Occipital lobe (tissue), 2 donors: ENCODE measurements around the gene GOLGA6L10. TPM values are rescaled to one million over a fixed set of nuclear protein-coding genes. Genes with fewer than 3 reads are reported as not detected.
"Not testable (repeated sequence)": the region's sequence is repeated elsewhere in the genome, so short reads cannot be mapped to it uniquely, and the experiment has no call there.

Experiments used
- DNase-seq: peaks from one replicate; lab custom pipeline; 2025; lab: John Stamatoyannopoulos, UW
- total RNA-seq: library from RNA; depleted of rRNA; stranded (reverse); fragments of >200 nt; gene quantifications from one replicate; pipeline ENCODE4 v1.2.3, GENCODE V29; 2014

The GOLGA6L10 gene
- total RNA-seq, 1 donor from 2014 or later: 3.1 TPM

GRCh38 chr15:82342632-82343374 is 6.5 kb downstream of the GOLGA6L10 start:
- not testable (repeated sequence) for DNase-seq

- not testable (repeated sequence) for DNase-seq
Measured at GRCh38 chr15:82338573-82338972, 10.7 kb downstream of the GOLGA6L10 start.

DNA sequence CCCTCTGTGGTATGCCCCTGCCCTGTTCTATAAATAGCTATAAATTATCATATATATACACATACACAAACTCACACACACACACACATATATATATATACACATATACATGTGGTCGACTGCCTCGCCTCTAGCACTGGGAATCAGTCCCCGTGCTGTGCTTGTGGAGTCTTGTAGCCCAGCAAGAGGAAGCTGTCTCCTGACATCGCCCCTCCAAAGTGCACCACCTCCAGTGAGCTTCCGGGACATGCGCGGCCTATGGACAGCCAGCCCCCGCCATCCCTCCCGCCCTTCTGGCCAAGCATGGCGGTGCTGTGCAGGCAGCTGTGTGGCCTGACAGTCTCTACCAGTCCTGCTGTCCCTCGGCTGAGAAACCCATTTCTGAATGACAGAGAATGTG is 11.2 kb downstream of the GOLGA6L10 start:
- DNase-seq: not testable (repeated sequence)

DNA sequence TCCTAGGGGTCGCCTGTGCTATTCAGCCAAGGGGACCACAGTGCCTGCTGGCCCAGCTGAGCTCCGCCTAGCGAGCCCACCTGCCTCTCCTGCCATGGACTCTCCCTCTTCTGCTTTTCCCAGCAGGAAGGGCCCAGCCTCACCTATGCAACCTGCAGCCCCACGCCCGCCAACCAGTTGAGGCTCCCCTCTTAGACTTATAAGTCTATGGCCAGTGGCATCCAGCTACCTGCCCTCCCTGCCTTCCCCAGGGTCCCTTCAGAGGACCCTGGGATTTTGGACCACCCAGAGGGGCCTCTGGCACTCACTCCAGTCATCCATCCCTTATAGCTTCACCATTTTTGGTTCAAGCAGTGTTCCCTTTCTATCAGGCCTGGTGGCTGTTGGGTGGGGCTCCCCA is 12.2 kb downstream of the GOLGA6L10 start:
- DNase-seq: not testable (repeated sequence)

GRCh38 chr15:82336180-82336647 is 13.1 kb downstream of the GOLGA6L10 start:
- DNase-seq: not testable (repeated sequence)

- DNase-seq: not testable (repeated sequence)
Measured at GRCh38 chr15:82335006-82335405, 14.3 kb downstream of the GOLGA6L10 start.

DNA sequence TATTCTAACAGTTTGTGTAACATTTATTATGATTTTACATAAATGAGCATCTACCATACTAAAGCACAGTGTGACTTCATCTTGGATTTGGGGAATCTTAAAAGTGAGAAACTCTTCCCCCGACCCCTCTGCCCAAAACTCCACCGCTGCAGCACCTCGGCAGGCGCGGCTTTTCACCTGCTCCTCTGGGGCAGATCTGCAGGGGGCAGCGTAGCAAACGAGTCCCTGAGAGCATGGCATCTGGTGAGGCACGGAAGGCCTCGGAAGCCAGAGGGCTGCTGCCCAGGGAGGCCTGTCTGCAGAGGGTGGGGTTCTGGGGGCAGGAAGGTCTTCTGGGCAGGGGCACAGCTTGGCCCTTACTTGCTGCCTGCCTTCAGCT is 14.7 kb downstream of the GOLGA6L10 start:
- DNase-seq: not testable (repeated sequence)

DNA sequence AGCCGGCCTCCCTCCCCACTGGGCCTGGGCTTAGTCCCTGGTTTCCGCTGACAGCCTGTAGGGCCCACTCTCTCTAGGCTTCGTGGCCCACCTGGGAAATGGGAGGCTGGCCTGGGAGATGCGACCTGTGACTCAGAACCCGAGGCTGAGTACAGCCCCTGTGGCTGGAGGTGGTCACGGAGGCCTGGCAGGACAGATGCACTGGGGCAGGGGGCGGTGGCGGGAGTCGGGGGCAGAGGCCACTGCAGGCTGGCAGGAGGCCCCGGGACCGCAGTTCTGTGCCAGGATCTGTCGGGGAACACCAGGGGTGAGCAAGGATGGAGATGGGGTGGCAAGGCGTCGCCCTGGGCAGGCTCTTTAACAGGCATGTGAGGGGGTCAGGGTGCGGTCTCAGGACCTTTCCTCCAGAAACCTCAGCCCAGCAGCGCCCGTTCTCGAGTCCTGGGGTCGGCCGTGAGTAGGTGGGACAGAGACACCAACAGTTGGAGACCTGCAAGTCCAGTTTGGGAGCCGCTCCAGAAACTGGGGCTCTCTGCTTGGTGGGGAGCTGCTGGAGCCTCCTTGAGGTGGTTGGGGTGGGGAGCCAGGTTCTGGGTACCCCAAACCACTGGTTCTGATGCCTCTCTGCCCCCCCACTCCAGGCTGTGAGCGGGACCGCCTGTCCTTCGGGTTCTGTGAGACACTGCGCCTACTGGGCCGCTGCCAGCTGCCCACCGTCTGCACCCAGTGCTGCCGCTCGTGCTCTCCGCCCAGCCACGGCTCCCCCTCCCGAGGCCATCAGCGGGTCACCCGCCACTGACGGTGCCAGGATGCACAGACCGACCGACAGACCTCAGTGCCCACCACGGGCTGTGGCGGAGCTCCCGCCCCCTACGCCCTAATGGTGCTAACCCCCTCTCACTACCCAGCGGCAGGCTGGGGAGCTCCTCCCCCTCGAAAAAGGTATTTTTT is 15.4 kb downstream of the GOLGA6L10 start:
- not testable (repeated sequence) for DNase-seq

GRCh38 chr15:82332711-82333602 is 16.3 kb downstream of the GOLGA6L10 start:
- DNase-seq: not testable (repeated sequence)

DNA sequence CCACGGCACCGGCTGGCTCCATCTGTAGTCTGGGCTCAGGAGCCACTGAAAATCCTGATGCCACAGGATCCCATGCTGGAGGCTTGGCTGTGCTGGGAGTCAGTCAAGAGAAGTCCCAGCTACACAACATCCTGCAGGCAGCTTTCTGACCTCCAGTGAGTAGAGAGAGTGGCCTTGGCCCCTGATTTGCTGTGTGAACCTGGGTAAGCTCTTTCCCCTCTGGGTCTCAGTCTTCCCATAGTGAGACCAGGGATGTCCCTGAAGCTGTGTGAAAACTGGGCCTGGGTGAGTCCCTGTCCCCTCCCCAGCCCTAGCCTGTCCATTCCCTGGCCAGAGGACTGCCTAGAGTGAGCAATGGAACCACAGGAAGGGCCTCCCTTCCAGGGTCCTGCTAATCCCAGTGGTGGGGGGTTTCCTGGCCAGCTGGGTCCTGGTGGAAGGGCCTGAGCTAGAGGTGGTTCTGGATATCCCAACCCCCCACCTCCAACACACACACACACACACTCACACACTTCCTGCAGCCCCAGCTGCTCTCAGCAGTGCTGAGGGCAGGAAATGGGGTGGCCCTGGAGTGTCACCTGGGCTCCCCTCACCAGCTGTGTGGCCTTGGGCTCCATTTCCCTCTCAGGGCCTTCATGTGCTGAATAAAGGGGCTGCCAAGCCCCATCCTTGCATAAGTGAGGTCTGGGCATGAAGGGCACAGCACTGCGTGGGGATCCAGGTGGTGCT is 17.5 kb downstream of the GOLGA6L10 start:
- not testable (repeated sequence) for DNase-seq

DNA sequence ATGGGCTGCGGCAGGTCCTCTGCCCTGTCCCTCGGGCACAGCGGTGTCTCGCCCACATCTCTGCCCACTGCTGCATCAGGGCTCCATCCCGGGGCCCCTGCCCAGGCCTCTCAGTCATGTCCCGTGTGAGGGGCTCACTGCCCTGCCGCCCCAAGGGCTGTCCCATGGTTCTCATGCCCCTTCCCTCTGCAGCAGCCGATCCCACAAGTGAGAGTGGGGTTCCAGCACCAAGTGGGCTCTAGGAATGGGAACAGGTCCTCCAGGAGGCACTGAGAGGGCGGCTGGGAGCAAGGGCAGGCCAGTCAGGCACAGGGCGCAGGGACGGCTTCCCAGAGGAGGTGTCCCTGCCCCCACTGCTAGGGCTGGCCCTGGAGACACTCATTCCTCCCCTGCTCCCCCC is 18.4 kb downstream of the GOLGA6L10 start:
- DNase-seq: not testable (repeated sequence)

DNA sequence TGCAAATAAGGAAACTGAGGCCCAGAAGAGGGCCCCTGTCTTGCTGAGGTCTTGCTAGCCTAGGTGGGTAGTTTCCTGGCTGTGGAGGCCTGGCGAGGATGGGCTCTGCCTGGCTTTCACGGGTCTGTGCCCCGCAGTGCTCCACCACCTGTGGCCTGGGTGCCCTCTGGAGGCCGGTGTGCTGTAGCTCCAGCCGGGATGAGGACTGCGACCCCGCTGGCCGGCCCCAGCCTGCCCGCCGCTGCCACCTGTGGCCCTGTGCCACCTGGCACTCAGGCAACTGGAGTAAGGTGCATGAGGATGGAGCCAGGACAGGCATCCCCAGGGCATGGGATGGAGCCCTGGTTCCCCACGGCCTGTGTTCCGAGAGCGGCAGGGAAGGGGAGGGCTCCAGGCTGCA is 20.2 kb downstream of the GOLGA6L10 start:
- DNase-seq: not testable (repeated sequence)

- not testable (repeated sequence) for DNase-seq
Measured at GRCh38 chr15:82327372-82327771, 21.9 kb downstream of the GOLGA6L10 start.

DNA sequence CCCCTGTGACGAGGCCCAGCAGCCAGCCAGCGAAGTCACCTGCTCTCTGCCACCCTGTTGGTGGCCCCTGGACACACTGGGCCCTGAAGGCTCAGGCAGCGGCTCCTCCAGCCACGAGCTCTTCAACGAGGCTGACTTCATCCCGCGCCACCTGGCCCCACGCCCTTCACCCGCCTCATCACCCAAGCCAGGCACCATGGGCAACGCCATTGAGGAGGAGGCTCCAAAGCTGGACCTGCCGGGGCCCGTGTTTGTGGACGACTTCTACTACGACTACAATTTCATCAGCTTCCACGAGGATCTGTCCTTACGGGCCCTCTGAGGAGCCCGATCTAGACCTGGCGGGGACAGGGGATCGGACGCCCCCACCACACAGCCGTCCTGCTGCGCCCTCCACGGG is 22.4 kb downstream of the GOLGA6L10 start:
- DNase-seq: not testable (repeated sequence)

DNA sequence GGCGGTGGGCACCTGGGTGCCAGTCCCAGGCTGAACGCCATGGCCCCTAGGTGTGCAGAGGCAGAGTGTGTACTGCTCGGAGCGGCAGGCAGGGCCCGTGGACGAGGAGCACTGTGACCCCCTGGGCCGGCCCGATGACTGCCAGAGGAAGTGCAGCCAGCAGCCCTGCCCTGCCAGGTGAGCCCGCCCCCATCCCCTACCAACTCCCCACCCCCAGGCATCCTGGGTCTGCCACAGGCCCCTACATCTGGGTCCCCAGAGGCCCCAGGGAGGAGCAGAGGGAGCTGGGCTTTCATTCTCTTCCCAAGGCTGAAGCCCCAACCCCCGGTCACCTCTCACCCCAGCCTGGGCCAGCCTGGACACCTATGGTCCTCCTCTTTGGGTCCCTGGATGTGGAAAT is 23.6 kb downstream of the GOLGA6L10 start:
- not testable (repeated sequence) for DNase-seq

- DNase-seq: not testable (repeated sequence)
Measured at GRCh38 chr15:82324831-82325230, 24.4 kb downstream of the GOLGA6L10 start.

DNA sequence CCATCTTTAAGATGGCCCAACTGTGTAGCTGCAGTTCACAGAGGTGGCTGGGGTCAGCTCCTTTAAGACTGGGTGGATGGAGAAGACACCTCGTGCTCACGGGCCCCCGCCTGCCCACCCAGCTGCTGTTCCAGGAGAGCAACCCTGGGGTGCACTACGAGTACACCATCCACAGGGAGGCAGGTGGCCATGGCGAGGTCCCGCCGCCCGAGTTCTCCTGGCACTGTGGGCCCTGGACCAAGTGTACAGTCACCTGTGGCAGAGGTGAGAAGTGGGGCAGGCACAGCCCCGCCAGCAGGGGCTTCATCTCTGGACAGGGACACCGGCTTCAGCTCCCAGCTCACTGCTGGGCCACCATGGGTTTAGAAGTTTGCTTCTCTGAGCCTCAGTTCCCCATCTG is 26.8 kb downstream of the GOLGA6L10 start:
- DNase-seq: not testable (repeated sequence)

DNA sequence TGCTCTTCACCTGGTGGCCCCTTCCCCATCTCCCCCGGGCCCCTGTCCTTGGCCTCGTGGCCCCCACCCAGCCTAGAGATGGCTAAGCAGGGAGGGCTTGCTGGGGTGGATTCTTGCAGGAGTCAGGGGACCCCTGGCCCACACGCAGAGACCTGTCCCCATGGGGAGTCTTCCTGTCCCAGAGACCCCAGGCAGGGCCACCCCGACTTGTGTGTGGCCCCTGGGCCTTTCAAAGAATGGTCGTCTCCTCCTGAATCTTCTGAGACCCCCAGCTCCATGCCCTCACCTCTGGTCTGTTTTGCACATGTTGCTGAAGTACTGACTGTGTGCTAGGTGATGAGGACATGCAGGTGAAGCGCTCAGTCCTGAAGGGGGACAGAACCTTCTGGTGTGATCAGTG is 28.4 kb downstream of the GOLGA6L10 start:
- DNase-seq: not testable (repeated sequence)

GRCh38 chr15:82319522-82320278 is 29.6 kb downstream of the GOLGA6L10 start:
- not testable (repeated sequence) for DNase-seq

- DNase-seq: not testable (repeated sequence)
Measured at GRCh38 chr15:82318281-82318680, 31.0 kb downstream of the GOLGA6L10 start.
